HG02763 (cell line): ENCODE data around the gene HAUS2.
A peak's percentile ranks its signal among the peaks of the same experiment; 100 is the strongest.
"Not testable (repeated sequence)": the region's sequence is repeated elsewhere in the genome, so short reads cannot be mapped to it uniquely, and the experiment has no call there.

Experiments
- ATAC-seq: cut with Tn5 transposase; IDR thresholded peaks from one replicate; pipeline ENCODE4 v1.9.1; 2021; ENCODE audit warnings: mild to moderate bottlenecking, moderate library complexity; ENCODE audit not compliant: unreplicated experiment

Gene HAUS2

GRCh38 chr15:42548249-42549031 lies at the start of gene HAUS2, which contains the start of gene LRRC57:
HAUS2 (plus strand) TSS chr15:42548838; CDS start chr15:42548873, 35 bp downstream.
LRRC57 (minus strand) TSS chr15:42548793; CDS start chr15:42548434, 359 bp downstream.
- ATAC-seq: peak; percentile 83

DNA sequence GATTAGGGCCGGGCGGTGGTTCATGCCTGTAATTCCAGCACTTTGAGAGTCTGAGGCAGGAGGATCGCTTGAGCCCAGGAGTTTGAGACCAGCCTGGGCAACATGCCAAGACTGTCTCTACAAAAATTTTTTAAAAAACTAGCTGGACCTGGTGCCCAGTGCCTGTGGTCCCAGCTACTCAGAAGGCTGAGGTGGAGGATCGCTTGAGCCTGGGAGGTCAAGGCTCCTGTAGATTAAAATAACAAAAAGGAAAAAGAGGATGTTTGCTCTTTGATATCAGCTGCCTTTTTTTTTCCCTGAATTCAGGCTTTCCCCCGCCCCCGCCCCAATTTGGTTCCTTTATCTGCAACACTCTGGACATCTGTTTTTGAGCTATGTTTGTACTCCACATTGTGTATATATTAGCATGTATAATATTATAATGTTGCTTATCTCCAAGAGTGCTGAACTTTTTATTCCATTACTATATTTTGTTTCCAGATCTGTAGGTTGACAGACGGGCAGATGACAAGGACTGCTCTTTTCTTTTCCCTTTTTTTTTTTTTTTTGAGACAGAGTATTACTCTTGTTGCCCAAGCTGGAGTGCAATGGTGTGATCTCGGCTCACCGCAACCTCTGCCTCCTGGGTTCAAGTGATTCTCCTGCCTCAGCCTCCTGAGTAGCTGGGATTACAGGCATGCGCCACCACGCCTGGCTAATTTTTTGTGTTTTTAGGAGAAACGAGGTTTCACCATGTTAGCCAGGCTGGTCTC lies 48.6 kb upstream of the HAUS2 start:
- ATAC-seq: no peak

DNA sequence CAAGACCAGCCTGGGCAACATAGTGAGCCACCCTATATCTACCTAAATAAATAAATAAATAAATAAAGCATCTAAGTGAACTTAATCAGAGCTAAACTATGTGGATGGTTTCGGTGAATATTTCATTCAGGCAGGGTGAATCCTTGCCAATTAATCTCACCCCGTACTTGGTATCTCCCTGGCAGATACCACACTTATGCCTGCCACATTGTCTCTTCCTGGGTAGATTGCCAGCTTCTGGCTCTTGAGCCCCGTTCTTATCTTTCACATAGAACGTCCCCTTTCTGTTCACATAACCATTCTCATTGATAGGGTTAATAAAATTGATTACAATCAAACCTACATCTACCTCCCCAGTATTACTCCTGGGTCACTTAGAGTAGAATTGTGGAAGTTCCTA lies 46.2 kb upstream of the HAUS2 start:
- no peak for ATAC-seq

- ATAC-seq: no peak
Observed at GRCh38 chr15:42503825-42504224, 44.8 kb upstream of the HAUS2 start.

DNA sequence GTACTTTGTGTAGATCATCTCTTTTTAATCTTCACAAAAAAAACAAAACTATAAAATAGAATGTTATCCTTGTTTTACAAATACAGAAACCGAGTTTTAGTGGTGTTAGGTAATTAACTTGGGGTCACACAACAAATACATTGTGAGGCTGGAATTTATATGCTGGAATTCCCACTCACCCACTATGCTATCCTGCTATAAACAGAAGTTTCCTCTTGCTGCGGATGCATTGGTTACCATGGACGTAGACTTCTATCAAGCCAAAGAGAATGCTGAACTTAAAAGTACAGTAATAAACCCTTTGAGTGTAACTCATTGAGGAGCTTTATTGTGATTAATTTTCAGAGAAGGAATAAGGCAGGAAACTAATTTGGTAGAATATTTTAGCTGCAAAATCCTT lies 44.0 kb upstream of the HAUS2 start:
- ATAC-seq: no peak

DNA sequence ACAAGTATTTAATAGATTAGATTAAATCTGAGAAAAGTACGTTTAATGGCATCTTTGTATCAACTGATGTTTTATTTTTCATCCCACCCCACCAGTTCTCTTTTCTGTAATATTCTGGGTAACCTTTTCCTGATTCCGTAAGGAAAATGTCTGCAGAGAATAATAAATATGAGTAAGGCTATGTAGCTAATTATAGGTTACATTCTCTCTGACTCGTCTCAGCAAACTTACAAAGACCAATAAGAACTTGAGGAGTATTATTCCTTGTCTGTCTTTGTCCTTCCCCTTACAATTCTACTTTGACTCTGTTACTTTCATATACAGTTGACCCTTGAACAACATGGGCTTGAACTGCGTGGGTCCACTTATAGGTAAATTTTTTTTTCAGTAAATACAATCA lies 41.1 kb upstream of the HAUS2 start:
- ATAC-seq: no peak

- no peak for ATAC-seq
Observed at GRCh38 chr15:42508263-42508690, 40.4 kb upstream of the HAUS2 start.

DNA sequence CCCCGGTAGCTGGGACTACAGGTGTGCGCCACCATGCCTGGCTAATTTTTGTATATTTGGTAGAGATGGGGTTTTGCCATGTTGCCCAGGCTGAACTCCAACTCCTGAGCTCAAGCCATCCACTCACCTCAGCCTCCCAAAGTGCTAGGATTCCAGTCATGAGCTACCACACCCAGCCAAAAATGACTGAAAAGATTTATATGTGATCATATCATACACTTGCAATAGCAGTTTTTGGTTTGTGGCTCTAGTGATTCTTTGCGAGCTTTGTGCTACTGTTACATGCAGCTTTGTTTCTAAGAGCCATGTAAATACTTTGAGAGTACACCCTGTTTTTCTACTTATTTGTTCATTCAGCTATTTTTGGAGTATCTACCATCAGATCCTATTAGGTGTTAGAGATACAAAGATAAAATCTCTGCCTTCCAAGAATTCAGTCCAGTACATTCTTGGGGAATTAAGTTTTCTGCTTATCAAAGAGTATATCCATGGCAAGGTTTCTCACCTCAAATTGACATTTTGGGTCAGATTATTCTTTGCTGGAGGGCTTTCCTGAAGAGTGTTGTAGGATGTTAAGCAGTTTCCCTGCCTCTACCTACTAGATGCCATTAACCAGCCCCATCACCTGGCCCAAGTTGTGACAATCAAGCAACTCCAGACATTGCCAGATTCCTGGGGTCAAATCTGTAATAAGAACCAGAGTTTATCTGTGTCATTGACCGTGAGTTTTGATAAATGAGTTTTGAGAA lies 38.2 kb upstream of the HAUS2 start:
- no peak for ATAC-seq

GRCh38 chr15:42511007-42511391 lies 37.6 kb upstream of the HAUS2 start:
- no peak for ATAC-seq

GRCh38 chr15:42523331-42523730 lies 25.3 kb upstream of the HAUS2 start:
- no peak for ATAC-seq

GRCh38 chr15:42528970-42529369 lies 19.7 kb upstream of the HAUS2 start:
- ATAC-seq: no peak

- ATAC-seq: no peak
Observed at GRCh38 chr15:42533246-42533645, 15.4 kb upstream of the HAUS2 start.

DNA sequence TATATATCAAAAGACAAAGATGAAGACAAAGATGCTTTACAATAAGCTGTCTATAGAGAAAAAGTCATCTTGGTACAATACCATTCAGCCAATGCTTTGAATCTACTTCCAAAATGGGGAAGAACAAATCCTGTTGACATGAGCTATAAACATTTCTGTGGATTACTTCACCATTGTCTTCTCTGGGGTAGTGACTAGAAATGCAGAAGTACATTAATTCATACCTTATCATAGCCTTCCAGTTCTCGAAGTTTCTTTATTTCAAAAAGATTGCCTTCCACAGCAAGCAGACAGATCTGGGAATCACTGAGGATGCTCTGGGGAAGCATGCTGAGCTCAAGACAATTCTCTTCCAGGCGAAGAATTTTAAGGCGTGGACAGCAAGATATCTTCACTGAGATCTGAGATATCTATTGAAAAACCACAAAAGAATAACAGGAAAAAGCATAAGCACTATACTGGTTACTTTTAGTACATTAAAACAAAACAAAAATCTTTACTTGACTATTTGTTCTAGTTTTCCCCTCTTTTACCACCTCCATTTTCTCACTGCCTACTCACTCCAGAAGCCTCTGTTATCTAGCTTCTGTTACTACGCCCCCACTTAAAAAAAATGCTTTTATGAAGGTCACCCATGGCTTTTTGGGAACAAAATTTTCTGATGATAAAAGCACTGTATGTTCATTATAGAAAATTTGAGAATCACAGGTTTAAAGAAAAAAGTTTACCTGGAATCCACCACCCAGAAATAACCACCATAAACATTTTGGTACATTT lies 3.6 kb upstream of the HAUS2 start:
- no peak for ATAC-seq

DNA sequence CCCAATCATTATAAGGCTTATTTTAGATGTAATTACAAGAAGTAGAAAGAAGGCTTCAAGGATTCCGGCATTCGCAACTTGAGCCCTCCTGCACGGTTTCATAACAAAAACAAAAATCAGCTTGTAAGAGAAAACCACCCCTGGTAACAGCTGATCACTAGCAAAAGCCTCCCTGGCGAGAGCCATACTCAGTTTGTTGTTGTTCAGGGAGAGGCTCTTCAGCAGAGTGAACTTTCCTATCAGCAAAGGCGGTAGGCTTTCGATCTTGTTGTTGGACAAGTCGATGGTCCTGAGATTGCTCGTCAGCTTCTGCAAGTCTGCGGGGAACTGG lies 755 bp upstream of the HAUS2 start:
- ATAC-seq: no peak

DNA sequence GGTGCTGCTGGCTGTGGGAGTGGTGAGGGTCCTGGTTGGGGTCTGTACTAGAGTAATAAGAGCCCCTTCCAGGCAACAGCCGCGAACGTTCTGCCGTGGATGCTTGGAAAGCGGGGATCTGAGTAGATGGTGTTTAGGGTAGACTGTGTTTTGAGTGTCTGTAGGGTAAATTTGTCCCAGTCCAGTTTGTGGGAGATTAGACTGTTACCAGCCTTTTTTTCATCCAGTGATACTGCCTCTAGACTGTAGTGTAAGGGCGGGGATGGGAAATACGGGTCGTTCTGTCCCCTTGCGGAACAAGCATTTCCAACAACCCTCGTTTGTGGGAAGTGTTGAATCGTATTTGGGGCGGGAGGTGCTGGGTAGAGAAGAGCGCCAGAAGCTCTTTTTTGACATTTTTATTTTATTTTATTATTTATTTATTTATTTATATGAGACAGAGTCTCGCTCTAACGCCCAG lies 424 bp downstream of the HAUS2 start:
- peak; percentile 20 for ATAC-seq

DNA sequence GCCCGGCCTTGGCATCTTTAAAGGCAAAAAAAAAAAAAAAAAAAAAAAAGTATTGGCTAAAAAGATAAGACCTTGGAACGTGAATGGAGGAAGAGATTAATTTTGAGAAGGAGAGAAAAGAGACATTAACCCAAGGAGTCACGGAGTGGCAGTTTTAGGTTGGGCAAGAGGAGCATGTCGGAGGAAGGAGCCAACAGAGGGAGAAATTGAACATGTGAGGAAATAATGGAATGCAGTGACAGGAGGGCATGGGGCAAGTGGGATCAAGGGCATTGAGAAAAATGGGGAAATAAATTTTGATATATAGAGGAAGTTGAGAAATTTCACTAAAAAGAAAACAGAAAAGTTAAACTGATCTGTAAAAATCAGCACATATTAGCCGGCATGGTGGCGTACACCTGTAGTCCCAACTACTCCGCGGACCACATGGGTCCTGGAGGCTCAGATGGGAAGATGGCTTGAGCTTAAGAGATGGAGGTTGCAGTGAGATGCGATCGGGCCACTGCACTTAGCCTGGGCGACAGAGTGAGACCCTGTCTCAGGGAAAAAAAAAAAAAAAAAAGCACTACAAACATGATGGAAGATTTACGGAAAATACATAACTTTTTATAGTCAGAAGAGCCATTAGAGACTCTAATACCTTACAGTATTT lies 1.2 kb downstream of the HAUS2 start:
- no peak for ATAC-seq

DNA sequence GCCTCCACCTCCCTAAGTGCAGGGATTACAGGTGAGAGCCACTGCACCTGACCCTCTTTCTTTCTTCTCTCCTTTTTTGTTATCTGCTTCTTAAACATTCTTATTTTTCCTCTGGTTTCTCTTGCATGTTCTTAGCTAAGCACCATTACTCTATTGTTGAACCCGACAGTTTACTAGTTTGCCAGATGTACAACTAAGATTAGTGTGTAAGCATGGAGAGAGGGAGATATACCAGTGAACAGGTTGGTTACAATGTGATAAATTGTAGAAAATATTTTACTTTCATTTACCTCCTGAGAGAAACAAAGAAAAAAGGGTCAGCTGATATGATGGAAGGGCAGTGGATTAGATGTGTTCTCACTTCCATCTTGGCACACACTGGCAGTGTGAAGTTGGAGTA lies 4.9 kb downstream of the HAUS2 start:
- ATAC-seq: no peak

DNA sequence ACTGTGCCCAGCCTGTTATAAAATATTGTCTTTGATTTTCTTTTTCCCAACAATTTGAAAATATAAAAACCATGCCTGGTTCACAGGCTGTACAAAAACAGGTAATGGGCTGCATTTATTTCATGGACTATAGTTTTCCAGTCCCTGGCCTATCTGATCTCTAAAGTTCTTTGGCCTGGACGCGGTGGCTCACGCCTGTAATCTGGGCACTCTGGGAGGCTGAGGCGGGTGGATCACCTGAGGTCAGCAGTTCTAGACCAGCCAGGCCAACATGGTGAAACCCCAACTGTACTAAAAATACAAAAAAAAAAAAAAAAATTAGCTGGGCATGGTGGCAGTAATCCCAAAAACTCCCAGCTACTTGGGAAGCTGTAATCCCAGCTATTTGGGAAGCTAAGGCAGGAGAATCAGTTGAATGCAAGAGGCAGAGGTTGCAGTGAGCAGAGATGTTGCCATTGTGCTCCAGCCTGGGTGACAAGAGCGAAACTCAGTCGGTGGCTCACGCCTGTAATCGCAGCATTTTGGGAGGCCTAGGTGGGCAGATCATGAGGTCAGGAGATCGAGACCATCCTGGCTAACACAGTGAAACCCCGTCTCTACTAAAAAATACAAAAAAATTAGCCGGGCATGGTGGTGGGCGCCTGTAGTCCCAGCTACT lies 8.0 kb downstream of the HAUS2 start:
- not testable (repeated sequence) for ATAC-seq

DNA sequence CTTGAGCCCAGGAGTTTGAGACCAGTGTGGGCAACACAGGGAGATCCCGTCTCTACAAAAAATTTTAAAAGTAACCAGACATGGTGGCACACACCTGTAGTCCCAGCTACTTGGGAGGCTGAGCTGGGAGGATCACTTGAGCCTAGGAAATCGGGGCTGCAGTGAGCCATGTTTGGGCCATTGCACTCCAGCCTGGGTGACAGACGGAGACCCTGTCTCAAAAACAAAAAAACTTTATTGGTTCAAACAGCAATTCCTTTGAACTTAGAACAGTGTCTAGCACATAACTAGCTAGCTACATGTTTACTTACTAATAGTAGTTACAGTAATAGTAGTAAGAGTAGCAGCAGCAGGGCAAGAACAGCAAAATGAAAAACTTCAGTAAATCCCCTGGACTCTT lies 10.1 kb downstream of the HAUS2 start:
- ATAC-seq: no peak
